ENCODE results near the gene STAP2.
"Not testable (repeated sequence)": the region's sequence is repeated elsewhere in the genome, so short reads cannot be mapped to it uniquely, and the experiment has no call there.

STAP2 gene

DNA sequence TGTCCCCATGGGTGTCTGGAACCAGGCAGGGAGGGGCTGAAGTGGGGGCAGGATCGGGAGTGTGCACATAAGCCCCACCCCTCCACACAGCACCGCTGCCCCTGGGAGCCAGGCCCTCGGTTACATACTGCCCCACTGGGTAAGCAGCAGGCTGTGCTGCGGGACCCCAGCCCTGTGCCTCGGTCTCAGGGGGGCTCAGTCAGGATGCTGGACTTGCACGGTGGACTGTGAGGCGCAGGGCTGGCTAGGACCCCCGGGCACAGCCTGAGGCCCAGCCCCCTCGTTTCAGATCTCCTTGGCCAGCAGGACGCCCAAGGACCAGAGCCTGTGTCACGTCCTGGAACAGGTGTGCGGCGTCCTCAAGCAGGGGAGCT lies 21.0 kb upstream of the STAP2 start:
- DNase-seq (ENCODE audit: insufficient read length, low spot score) (no peak), FAIRE-seq (no peak)

DNA sequence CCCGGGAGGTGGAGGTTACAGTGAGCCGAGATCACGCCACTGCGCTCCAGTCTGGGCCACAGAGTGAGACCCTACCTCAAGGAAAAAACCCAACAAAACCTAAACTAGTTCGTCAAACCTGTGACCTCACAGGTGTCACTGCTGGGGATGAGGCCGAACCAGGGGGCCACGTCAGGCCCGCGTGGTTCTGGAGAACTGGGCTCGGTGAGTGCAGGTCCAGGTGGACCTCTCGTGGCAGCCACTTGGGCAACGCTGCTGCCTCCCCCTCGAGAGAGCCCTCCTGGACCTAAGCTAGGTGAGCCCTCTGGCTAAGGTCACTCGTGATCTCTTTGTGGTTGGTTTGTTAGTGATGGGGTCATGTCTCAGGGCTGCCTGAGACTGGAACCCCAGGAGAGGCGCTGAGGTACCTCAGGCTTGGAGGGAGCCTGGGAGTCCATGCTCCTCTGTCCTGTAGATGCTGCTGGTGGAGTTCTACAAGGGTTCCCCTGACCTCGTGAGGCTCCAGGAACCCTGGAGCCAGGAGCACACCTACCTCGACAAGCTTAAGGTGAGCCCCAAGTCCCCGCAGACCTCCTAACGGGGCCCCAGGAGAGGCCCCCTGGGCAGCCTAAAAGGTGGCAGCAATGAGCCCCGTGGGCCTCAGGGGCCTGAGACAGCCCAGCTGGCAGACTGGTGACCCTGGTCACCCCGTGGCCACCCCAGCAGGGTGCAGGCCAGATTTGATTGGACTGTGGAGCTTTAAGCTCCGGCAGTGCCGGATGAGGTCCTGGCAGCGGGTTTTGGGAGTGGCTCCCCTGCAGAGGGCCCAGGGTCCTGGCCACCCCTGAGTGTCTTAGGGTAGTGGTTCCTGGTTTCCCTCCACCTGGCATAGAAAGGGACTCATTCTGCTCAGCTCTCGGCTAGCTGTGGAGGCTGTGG lies 20.3 kb upstream of the STAP2 start:
- DNase-seq (ENCODE audit: insufficient read length, low spot score) (no peak), FAIRE-seq (no peak)

DNA sequence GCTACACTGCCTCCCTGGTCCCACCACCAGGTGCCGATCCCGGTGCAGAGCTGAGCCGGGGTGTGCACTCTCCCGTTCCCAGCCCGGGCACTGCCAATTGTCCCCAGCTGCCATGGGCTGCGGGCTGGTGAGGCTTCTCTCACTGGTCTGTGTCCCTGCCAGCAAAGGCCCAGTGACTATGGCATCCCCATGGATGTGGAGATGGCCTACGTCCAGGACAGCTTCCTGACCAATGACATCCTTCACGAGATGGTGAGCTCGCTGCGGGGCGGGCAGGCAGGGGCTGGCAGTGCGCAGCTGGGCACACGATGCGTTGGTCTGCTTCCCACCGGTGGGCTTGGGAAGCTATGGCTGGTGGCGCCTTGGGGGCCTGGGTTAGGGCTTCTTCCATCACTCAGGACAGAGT lies 19.3 kb upstream of the STAP2 start:
- DNase-seq (ENCODE audit: insufficient read length, low spot score) (no peak), FAIRE-seq (no peak)

DNA sequence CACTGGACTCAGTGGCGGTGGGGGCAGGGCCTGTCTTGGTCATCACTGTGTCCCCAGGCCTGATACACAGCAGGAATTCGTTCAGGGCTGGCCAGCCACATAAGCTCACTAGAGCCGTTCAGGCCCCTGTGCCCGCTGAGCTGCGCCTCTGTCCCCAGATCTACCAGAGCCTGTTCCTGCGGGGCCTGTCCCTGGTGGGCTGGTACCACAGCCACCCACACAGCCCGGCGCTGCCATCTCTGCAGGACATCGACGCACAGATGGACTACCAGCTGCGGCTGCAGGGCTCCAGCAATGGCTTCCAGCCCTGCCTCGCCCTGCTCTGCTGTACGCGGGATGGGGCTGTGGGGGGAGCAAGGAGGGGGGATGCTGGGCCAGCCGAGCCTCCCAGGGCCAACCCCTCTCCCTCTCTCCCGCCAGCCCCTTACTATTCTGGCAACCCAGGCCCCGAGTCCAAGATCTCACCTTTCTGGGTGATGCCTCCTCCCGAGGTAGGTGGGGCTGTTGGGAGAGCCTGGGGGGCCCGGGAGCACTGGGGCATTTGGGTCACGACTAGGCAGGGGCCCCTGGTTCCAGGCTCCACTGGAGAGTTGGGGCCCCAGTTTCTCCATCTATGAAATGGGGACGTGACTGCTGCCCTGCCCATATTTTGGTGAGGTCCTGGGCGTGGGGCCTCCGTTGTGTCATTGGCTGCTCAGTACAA lies 18.6 kb upstream of the STAP2 start:
- no peak for FAIRE-seq
- DNase-seq (ENCODE audit: insufficient read length, low spot score) = no peak

DNA sequence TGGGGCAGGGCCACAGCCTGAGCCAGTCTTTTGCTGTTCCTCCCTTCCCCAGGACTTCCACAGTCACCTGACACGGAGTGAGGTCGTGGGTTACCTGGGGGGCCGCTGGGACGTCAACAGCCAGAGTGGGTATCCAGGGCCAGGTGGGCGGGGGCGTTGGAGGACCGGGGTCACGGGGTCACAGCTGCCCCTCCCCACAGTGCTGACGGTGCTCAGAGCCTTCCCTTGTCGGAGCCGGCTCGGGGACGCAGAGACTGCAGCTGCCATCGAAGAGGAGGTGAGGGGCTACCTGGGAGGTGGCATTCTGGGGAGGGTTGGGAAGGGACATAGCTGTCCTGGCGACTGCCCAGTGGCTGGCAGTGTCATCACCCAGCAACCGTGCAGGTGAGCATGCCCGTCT lies 16.3 kb upstream of the STAP2 start:
- no peak for FAIRE-seq

DNA sequence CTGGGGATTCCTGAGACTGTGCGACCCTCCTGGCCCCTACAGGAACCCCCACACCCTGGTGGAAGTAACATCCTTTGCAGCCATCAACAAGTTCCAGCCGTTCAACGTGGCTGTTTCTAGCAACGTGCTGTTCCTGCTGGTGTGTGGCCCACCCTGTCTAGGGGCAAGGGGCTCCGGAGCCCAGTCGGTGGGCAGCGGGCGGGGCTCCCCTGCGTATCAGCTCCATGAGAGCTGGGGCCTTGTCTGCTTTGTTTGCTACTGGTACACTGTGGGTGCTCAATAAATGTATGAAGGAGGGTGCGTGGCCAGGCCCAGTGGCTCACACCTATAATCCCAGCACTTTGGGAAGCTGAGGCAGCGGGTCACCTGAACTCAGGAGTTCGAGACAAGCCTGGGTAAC lies 15.7 kb upstream of the STAP2 start:
- no peak for DNase-seq (ENCODE audit: insufficient read length, low spot score)
- no peak for FAIRE-seq

More for the DNA sequence above, 16.3 kb upstream of the STAP2 start:
- DNase-seq (ENCODE audit: insufficient read length, low spot score) = no peak

DNA sequence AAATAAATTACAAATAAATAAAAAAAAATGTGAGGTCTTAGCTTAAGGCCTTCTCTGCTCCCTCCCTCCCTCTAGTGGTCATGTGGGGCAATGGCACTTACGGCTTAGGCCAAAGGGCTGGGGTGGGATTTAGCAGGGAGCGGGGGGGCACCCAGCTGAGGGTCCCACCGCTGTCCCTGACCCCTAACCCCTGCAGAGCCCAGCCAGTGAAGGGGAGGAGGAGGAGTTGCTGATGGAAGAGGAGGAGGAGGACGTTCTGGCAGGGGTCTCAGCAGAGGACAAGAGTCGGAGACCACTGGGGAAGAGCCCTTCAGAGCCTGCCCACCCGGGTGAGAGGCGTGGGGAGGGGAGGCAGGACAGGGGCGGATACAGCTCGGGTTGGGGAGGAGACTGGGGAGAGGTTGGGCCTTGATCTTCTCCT lies 14.1 kb upstream of the STAP2 start:
- DNase-seq (ENCODE audit: insufficient read length, low spot score) (peak; percentile 70), FAIRE-seq (peak; percentile 52)

DNA sequence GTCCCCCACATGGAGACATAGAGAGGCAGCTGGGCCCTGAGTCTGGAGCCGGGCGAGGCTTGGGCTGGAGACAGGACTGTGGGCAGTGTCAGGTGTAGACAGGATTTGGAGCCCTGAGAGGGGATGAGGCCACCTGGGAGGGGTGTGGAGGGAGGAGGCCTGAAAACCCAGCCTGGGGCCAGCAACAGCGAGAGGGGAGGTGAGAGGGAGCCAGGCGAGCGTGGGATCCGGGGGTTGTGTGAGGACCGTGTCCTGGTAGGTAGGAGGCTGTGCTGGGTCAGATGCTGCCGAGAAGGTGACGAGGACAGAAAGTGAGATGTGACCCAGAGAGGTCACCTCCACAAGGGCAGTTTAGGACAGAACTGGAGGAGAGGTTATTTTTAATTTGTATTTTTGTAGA lies 12.1 kb upstream of the STAP2 start:
- DNase-seq (ENCODE audit: insufficient read length, low spot score) (no peak), FAIRE-seq (no peak)

DNA sequence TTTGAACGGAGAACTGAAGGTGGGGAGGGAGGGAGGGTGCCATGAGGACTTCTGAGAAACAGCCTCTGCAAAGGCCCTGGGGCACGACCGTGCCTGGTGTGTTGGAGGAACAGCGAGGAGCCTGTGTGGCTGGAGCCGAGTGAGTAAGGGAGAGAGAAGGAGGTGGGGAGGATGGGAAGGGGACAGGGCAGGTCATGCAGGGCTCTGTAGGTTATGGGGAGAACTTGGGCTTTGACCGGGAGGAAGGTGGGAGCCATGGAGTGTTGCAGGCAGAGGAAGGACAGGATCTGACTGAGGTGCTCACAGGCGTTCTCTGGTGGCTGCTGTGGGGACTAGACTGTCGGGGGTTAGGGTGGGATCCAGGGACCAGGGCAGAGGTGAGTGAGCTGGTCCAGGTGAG lies 11.5 kb upstream of the STAP2 start:
- no peak for DNase-seq (ENCODE audit: insufficient read length, low spot score)
- no peak for FAIRE-seq

DNA sequence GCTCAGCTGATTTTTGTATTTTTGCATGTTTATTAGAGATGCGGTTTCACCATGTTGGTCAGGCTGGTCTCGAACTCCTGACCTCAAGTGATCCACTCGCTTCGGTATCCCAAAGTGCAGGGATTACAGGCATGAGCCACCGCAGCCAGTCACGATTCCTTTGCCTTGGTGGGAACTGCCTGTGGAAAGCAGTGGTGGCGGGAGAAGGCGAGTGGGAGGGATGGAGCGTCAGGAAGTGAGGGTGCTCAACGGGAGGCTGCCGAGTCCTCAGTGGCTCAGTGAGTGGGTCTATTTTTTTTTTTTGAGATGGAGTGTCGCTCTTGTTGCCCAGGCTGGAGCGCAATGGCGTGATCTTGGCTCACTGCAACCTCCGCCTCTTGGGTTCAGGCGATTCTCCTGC lies 10.6 kb upstream of the STAP2 start:
- not testable (repeated sequence) for DNase-seq (ENCODE audit: insufficient read length, low spot score)

DNA sequence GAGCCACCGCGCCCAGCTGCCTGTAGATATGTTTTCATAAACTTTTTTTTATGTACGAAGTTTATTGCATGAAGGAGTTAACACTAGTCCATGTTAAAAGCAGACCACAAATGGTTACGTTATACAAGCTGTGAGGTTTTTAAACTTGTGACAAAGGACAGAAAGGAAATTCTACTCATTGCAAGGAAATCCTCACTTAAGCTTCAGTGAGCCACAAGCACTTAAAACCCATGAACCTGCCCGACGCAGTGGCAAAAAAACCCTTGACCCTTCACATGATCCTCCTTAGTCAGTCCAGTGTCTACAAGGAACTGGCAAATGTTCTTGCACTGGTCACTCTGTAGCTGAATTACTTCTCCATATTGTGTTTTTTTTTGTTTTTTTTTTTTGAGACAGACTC lies 8.9 kb upstream of the STAP2 start:
- DNase-seq (ENCODE audit: insufficient read length, low spot score) = no peak
- no peak for FAIRE-seq

More for the DNA sequence above, 10.6 kb upstream of the STAP2 start:
- FAIRE-seq = not testable (repeated sequence)

DNA sequence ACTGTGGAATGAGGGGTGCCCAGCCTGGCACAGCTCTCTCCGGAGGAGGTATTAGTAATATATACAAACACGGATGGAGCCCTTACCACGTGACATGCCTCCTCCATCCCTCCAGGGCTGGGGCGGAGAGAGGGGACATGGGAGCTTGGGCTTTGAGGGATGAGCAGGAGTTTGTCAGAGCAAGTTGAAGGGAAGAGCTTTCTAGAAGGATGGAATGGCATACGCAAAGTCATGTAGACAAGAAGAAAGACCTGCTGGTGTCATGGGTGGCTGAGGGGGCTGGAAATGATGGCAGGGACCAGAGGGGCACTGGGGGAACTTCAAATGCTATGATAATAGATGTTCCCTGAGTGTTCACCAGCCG lies 7.4 kb upstream of the STAP2 start:
- DNase-seq (ENCODE audit: insufficient read length, low spot score) (no peak), FAIRE-seq (no peak)

DNA sequence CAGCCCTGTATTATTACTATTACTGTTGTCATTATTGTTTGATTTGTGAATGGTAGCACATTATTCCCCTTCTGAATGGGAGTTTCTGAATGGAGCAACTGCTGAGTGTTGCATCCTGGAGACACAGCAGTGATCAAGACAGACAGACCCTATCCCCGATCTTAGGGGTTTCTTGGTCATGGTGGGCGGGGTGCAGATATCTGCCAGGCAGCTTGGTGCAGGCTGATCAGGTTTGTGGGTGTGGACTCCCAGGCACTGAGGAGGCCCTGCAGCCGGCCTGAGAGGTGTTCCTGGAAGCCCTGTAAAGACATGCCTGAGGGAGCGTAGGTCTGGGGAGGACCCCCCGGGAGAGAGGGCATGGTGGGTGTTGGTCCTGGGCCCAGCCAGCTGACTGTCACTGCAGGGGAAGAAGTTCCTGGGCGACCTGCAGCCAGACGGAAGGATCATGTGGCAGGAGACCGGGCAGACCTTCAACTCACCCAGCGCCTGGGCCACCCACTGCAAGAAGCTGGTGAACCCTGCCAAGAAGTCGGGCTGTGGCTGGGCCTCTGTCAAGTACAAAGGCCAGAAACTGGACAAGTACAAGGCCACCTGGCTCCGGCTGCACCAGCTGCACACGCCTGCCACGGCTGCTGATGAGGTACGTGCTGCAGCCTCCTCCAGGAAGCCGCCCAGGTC lies 6.9 kb upstream of the STAP2 start:
- FAIRE-seq = no peak
- DNase-seq (ENCODE audit: insufficient read length, low spot score) = no peak

DNA sequence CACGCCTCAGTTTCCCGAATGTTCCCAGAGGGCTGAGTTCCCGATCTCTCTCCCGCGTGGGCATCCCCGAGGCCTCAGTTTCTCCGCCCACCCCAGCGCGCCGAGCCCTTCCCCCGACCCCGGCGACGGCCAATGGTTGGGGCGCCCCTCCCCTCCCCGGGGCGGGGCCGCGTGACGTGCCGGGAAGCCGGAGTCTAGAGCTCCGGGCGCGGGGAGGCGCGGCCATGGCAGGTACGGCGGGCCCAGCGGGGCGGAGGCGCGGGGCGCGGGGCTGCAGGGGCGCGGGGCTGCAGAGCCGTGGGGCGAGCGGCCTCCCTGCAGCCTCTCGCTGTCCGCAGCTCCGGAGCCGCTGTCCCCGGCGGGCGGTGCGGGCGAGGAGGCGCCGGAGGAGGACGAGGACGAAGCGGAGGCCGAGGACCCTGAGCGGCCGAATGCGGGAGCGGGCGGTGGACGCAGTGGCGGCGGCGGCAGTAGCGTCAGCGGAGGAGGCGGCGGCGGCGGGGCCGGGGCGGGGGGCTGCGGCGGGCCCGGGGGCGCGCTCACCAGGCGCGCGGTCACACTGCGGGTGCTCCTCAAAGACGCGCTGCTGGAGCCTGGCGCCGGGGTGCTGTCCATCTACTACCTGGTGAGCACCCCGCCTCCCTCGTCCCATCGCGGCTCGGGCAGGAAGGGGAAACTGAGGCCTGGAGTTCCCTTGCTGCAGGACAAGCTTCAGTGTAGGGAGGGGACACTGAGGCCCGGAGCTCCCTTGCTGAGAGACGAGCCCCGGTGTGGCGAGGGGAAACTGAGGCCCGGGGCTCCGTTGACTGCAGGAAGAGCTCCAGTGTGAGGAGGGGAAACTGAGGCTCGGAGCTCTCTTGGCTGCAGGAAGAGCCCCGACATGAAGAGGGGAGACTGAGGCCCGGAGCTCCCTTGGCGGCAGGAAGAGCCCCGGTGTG lies 5.0 kb upstream of the STAP2 start, which contains the start of gene MPND:
Gene MPND, plus strand, starts transcription at position 193 of the 938 bp plus-strand sequence. Its CDS starts 32 bp downstream, at position 225.
- DNase-seq (ENCODE audit: insufficient read length, low spot score) (peak; percentile 91), FAIRE-seq (peak; percentile 26)

DNA sequence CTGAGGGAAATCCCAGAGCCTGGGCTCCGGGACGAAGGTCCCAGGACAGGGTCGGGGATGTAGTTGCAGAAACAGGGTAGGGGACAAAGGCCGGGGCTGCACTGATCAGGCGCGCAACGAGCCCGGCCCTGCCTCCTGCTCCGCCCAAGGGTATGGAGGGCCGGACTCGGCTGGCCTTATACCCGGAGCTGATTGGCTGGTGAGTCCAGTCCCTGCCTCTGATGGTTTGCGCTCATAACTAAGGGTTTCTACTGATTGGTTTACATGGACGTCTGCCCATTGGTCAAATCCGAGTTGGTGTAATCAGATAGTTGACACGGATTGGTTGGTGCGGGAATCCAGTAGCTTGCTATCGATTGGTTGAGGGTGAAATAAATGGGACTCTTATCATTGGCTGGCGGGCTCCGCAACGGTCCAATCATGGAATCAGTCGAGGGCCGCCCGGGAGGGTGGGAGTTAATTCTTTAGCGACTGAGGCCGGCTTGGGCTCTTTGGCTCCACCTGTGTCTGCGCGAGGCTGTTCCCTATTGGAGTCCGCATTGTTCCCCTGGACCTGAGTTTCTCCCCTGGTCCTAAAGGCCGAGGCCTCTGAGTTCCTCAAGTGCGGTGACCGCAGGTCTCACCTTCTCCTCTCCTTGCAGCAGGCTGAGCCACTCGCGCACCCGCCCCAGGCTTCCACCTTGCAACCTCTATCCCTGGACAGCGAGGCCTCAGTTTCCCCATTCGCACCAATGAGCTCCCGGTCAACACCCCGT lies 4.2 kb upstream of the STAP2 start:
- DNase-seq (ENCODE audit: insufficient read length, low spot score) (peak; percentile 89), FAIRE-seq (peak; percentile 99)

DNA sequence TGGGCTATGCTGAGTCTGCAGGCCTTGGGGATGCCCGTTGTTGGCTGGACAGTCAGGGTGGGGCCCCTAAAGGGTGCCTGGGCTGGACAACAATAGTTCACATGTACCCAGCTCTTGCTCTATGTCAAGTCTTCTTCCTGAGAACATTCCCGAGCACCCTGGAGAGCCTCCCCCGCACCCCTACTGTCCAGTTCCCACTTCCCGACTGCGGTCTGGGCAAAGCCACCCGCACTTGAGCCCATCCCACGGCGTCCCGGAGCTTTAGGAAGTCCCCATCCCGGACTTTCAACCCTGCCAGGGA lies 3.6 kb upstream of the STAP2 start:
- DNase-seq (ENCODE audit: insufficient read length, low spot score) = no peak
- FAIRE-seq = no peak

DNA sequence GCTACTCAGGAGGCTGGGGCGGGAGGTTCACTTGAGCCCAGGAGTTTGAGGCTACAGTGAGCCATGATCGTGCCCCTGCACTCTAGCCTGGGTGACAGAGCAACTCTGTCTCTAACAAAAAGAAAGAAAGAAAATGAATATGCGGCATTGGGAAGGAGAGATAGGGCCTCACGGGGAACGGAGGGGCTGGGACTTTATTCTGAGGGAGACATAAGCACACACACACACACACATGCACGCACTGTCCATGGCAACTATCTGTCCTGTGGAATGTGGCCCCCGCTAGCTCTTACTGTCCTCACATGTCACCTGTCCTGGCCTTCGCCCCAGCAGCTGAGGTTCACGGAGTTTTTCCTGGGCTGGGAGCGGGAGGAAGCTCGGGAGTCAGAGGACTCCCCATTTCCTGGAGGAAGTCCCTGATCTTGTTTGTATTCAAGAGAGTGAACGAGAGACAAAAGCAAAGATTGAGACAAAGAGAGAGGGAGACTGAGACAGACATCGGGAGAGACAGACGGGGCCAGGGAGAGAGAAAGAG lies 654 bp downstream of the STAP2 start:
- DNase-seq (ENCODE audit: insufficient read length, low spot score) (no peak), FAIRE-seq (peak; percentile 53)

DNA sequence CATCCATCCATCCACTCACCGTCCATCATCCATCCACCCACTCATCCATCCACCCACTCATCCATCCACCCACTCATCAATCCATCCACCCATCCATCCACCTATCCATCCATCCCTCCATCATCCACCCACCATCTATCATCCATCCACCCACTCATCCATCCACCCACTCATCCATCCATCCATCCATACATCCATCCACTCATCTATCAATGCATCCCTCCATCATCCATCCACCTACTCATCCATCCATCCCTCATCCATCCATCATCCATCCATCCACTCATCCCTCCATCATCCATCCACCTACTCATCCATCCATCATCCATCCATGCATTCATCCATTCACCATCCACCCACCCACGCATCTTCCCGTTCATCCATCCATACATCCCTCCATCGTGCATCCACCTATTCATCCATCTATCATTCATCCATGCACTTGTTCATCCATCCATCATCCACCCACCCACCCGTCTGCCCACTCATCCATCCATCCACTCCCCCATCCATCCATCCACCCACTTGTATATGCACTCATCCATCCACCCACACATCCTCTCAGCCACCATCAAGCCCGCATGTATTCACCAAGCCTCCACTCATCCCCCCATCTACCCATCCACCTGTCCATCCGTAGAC lies 3.6 kb downstream of the STAP2 start:
- DNase-seq (ENCODE audit: insufficient read length, low spot score) (no peak), FAIRE-seq (no peak)

DNA sequence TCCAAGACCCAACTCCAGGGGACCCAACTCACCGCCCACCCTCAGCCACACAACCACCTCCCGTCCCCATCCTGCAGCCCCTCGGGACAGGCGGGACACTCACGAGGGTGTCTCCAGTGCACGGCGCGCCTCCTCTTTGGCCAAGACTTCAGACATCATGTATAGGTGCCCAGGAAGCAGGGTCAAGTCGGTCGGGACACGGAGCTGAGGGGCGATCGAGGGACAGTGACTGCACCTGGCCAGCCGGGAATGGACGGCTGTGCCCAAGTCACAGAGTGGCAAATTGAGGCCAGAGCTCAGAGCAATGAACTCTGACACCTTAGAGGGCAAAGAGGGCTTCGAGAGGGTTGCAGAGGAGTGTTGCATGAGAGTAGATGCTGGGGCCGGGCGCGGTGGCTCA lies 8.8 kb downstream of the STAP2 start:
- no peak for DNase-seq (ENCODE audit: insufficient read length, low spot score)
- no peak for FAIRE-seq

Measured in GM19239 (cell line).